ENCODE measurements around the gene MYL2. TPM values are rescaled to one million over a fixed set of nuclear protein-coding genes. Genes with fewer than 3 reads are reported as not detected.

MYL2 gene
- total RNA-seq, 6 donors from 2014 or later = not detected

GRCh38 chr12:110872100-110872499 is 48.3 kb downstream of the MYL2 start:
- ATAC-seq (ENCODE audit: low FRiP score in 2 of 2) = no peak
- no peak for TF ChIP-seq POLR2A (IDR thresholded peaks at IDR 0.05)
- TF ChIP-seq EP300 (IDR thresholded peaks at IDR 0.05) = no peak
- no peak for TF ChIP-seq POLR2AphosphoS5 (IDR thresholded peaks at IDR 0.05)
- no peak for TF ChIP-seq CTCF (IDR thresholded peaks at IDR 0.05)
- DNase-seq = no peak
- H3K27ac ChIP-seq = no peak overlapping the region
- no peaks in the 10 kb centered on the region for H3K36me3 ChIP-seq
- WGBS, 2 donors = 72 to 83% methylated on average over 4 of the region's 4 CpGs
- H3K9me3 ChIP-seq = no peaks in the 10 kb centered on the region
- H3K4me1 ChIP-seq = no peaks in the 10 kb centered on the region
- H3K4me3 ChIP-seq = no peak overlapping the region
- no peaks in the 10 kb centered on the region for H3K27me3 ChIP-seq

DNA sequence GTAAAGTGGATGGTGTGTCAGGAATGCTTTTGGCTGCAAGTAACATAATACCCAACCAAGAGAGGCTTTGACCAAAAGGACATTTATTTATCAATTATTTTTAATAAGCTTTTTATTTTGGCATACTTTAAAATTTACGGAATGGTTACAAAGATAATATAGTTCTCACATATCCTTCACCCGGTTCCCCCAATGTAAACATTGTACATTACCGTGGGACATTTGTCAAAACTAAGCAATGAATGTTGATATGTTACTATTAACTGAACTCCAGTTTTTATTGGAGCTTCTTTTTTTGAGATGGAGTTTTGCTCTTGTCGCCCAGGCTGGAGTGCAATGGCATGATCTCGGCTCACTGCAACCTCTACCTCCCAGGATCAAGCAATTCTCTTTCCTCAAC is 50.6 kb downstream of the MYL2 start:
- Histone ChIP-seq H3K36me3 (no peaks in the 10 kb centered on the region), H3K4me3 (no peak overlapping the region), H3K4me1 (no peaks in the 10 kb centered on the region), H3K27ac (no peak overlapping the region), H3K9me3 (no peaks in the 10 kb centered on the region), H3K27me3 (no peaks in the 10 kb centered on the region)
- TF ChIP-seq POLR2A (IDR thresholded peaks at IDR 0.05) = no peak
- TF ChIP-seq CTCF (IDR thresholded peaks at IDR 0.05) = no peak
- TF ChIP-seq POLR2AphosphoS5 (IDR thresholded peaks at IDR 0.05) = no peak
- TF ChIP-seq EP300 (IDR thresholded peaks at IDR 0.05) = no peak
- no peak for ATAC-seq (ENCODE audit: low FRiP score in 2 of 2)
- no peak for DNase-seq
- WGBS, 2 donors = 88 to 92% methylated on average over 5 of the region's 5 CpGs

- ATAC-seq (ENCODE audit: low FRiP score in 2 of 2) = peak in 1 of 2 donors; percentile 68
- no peak overlapping the region for H3K4me3 ChIP-seq
Measured at GRCh38 chr12:110869026-110869425, 51.4 kb downstream of the MYL2 start.

DNA sequence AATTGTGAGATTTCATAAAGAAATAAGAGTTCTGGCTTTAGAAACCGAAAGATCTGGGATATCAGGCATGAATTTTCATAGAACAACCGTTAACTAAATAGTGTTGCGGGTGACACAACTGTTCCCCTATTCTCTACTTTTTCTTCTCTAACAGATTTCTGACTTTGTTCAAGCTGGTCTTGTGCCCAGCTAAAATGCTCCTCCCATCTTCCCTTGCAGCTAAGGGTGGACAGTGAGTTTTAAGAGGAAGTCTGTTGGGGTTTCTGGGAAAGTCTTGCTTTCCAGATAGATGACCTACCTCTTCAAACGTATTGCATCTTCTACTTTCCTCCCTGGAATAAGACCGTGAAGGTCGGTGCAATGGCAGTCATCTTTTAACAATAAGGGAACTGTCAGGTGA is 54.9 kb downstream of the MYL2 start:
- Histone ChIP-seq H3K36me3 (no peaks in the 10 kb centered on the region), H3K4me3 (no peak overlapping the region), H3K9me3 (no peaks in the 10 kb centered on the region), H3K4me1 (no peaks in the 10 kb centered on the region), H3K27ac (no peak overlapping the region), H3K27me3 (no peaks in the 10 kb centered on the region)
- TF ChIP-seq CTCF (IDR thresholded peaks at IDR 0.05) = no peak
- no peak for TF ChIP-seq POLR2A (IDR thresholded peaks at IDR 0.05)
- no peak for TF ChIP-seq EP300 (IDR thresholded peaks at IDR 0.05)
- TF ChIP-seq POLR2AphosphoS5 (IDR thresholded peaks at IDR 0.05) = no peak
- 75 to 80% methylated on average over 6 of the region's 6 CpGs for WGBS, 2 donors
- ATAC-seq (ENCODE audit: low FRiP score in 2 of 2) (peak in 1 of 2 donors; percentile 44), DNase-seq (no peak)

More at GRCh38 chr12:110869026-110869425, 51.4 kb downstream of the MYL2 start:
- no peak for DNase-seq
- no peaks in the 10 kb centered on the region for H3K36me3 ChIP-seq
- TF ChIP-seq POLR2A (IDR thresholded peaks at IDR 0.05) = no peak
- no peak for TF ChIP-seq POLR2AphosphoS5 (IDR thresholded peaks at IDR 0.05)
- H3K27me3 ChIP-seq = no peaks in the 10 kb centered on the region
- no peaks in the 10 kb centered on the region for H3K4me1 ChIP-seq
- no peak overlapping the region for H3K27ac ChIP-seq
- H3K9me3 ChIP-seq = no peaks in the 10 kb centered on the region
- 53 to 56% methylated on average over 3 of the region's 3 CpGs for WGBS, 2 donors

GRCh38 chr12:110863161-110863560 is 57.2 kb downstream of the MYL2 start:
- H3K27me3 ChIP-seq = no peaks in the 10 kb centered on the region
- DNase-seq = no peak
- H3K27ac ChIP-seq = no peak overlapping the region
- no peak for ATAC-seq (ENCODE audit: low FRiP score in 2 of 2)
- H3K4me1 ChIP-seq = no peaks in the 10 kb centered on the region
- TF ChIP-seq POLR2A (IDR thresholded peaks at IDR 0.05) (no peak), POLR2AphosphoS5 (IDR thresholded peaks at IDR 0.05) (no peak), CTCF (IDR thresholded peaks at IDR 0.05) (no peak), EP300 (IDR thresholded peaks at IDR 0.05) (no peak)
- 81 to 93% methylated on average over 7 of the region's 7 CpGs for WGBS, 2 donors
- no peak overlapping the region for H3K4me3 ChIP-seq
- no peaks in the 10 kb centered on the region for H3K9me3 ChIP-seq
- H3K36me3 ChIP-seq = no peaks in the 10 kb centered on the region

Data from upper lobe of left lung (tissue), 6 donors.